Activated T-helper 1 cell treated with anti-CD3 and anti-CD28 coated beads, Interleukin-2, amount 50 U/mL, for 16 hours (primary cell): ENCODE results near the gene MUC5B.

ENCODE experiments used
- DNase-seq, 2 donors: peaks; one replicate each; pipeline ENCODE4 v3.0.0-alpha.2; 2020; ENCODE audit warnings: low read depth in 1 of 2, low spot score in 1 of 2

MUC5B gene

DNA sequence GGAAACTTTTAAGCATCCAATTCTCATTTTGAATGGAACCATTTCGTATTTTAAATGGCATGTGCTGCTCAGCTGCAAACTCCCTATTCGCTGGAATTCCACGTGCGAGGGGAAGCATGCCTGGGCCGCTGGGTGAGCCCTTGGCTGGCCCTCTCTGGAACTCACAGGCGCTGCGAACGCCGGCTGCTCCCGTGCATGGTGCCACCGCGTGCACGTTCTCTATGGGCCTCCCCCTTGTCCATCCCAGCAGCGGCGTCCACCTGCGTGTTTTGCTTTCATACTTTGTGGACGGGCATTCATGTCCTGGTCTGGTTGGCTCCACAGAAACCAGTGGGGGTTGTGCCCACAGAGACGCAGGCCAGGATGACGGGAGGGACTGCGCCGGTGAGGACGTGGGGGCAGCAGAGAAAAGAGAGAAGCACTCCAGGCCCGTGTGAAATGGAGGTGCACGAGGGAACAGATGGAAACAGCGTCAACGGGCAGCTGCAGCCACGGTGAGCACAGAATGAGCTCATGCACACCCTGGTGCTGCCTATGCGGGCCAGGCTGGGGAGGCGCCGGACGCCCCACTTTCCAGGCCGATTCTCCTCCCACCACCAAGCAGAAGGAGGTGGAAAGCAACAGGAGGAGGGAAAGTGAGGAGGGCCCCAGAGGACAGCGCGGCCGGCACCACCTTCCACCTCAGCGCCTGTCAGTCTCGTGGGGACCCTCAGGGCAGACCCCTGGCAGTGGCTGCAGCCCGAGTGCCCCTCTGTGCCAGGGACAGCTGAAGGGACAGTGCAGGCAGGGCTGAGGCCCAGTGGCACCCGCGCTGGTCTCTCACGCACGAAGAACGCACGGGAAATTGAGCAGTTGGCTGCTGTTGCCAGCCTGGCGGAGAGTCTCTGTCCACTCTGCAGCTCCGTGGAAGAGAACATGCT lies 57.5 kb downstream of the MUC5B start:
- no peak for DNase-seq

DNA sequence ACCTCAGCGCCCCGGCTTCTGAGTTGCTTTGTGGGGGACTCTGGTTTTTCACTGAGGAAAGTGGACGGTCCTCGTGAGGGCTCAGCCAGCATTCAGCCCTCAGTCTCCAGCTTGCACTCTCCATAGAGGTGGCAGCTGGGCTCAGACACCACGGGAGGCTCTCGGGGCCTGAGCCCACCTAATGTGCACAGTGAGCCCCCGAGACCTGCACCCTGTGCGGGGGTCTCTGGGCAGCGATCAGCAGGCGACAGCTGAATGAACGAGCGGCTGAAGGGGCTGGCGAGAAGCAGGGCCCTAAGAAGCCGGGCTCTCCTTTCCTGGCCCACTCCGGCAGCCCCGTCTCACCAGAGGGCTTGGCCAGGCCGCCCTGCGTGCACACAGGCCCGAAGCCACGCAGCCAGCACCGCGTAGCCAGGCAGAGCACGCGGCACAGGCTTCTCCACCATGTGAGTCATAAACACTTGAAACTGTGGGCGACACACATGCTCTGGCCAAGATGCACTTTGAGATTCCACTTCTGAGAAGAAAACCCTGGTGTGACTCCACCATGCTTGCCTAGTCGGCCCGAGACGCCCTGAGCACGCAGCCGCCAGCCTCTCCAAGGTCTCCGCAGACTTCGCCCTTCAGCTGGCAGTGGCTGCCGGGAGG lies 58.6 kb downstream of the MUC5B start:
- no peak for DNase-seq

DNA sequence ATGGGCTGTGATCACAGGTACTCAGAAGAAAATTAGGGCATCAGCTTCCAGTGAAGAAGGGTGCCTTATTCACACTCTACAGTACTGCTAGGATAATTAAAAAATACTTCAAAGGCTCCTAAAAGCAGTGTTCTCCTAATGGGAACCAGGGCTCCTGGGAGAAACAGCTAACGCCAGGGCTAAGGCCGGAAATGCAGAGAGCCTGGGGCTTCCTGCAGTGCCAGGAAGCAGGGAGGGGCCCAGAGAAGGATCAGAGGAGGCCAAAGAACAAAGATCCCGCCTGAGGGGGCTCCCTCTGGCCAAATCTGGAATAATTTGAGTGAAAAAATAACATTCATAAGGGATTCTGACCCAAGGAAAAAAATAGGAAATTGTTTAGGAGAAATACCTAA lies 59.1 kb downstream of the MUC5B start:
- DNase-seq: no peak

DNA sequence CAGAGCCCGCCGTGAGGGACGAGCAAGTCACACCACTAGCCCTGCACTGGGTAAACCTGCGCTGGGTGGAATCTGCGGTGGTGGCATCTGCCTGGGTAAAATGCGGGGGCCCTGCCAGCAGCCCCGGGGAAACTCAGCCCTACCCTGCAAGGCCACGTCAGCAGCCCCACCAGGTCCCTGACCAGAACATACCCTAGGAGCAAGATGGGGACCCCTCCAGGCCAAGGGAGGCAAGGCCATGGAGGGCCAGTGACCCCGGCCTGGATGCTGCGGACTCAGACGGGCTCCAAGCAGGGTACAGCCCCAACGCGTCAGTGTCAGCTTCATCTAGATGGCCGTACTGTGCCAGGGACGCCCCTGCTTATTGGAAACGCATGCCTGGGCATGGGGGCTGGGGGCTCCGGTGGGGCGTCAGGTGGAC lies 60.2 kb downstream of the MUC5B start:
- no peak for DNase-seq

DNA sequence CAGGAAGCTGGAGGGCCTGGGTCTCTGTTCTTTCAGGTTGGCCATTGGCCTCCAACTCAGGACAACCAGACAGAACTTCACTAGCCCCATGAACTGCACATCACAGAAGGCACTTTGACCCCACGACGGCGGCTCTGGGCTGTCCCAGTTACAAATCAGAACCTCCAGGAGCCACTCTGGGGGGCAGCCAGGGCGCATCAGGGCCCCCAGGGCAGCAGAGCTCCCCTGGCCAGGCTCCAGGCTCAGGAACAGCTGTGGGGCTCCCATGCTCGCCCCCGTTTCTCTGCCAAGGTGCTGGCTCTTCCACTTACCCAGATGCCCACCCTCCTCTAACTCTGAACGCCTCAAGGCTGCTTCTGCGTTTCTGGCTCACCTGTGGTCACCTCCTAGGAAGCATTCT lies 61.0 kb downstream of the MUC5B start:
- DNase-seq: no peak

DNA sequence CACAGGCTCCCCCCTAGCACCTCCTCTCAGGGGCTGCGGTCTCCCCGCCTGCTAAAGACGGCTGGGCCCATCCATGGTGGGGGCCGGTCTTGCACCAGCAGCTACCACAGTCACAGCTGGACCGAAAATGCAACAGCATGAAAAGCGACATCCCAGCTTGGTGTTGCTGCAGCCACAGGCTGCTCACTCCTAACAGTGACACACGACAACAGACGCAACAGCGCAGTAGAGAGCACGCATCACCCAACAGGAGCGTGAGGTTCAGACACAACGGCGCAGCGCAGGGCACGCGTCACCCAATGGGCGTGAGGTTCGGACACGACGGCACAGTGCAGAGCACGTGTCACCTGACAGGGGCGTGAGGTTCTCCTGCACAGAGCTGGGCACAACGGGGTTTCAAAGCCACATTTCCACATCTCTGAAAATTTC lies 62.5 kb downstream of the MUC5B start:
- no peak for DNase-seq

DNA sequence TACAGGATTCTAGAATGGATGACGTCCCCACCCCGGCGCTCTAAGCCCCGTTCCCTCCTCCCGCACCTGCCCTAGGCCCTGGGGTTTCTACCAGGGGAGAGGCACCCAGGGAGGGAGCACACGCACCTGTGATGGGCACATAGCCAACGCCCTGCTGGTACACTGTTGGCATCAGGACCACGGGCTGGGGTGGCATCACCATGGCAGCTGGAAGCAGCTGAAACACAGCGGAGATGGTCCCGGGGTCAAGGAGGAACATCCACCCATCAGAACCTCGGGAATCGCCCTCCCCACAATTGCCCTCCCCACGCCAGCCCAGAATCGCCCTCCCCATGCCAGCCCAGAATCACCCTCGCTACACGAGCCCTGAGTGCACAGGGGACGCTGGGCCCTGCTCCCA lies 63.0 kb downstream of the MUC5B start:
- no peak for DNase-seq

DNA sequence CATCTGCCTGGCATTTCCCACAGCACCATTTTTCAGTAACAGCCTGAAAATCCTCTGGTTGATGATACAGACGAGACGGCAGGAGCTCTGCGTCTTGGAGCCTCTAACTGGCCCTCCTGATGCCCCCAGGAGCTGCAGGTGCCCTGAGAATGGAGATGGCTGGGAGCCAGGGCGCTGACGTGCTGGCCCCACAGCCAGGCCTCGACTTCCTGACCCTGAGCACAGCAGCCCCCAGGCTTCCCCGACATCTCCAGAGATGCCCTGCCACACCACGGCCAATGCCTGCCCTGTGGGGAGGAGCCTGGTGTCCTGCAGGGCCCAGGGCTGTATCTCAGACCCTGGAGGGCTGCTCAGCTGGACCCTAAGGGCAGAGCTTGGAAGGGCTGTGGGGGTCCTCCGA lies 65.1 kb downstream of the MUC5B start:
- no peak for DNase-seq

DNA sequence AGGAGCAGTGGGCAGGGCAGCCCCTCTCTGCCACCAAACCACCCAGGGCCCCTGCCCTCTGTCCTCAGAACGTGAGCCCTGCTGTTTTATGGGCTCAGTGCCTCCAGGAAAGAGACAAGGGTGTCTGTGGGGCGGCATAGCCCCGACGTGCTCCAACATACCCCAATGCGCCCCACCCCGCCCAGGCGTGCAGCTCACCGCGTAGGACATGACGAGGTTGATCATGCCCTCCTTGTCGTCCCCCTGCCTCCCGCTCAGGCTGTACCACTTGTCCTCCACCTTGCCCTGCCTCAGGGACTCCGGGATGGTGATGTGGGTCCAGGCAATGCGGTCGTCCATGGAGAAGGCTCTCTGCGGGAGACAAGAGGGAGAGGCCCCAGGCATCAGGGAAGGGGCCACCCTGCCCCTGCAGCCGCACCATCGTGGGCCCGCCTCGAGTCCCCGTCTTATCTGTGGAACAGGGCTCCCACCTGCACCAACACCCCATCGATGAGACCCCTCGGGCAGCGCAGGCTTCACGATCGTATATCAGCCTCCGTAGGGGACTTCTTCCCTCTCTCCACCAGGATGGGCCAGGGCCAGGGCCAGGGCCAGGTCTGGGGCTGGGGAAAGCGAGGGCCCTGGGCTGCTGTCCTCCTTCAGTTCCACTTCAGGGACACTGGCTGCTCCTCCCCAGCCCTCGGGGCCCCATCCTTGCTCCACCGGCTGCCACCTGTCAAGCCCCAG lies 65.7 kb downstream of the MUC5B start:
- no peak for DNase-seq

DNA sequence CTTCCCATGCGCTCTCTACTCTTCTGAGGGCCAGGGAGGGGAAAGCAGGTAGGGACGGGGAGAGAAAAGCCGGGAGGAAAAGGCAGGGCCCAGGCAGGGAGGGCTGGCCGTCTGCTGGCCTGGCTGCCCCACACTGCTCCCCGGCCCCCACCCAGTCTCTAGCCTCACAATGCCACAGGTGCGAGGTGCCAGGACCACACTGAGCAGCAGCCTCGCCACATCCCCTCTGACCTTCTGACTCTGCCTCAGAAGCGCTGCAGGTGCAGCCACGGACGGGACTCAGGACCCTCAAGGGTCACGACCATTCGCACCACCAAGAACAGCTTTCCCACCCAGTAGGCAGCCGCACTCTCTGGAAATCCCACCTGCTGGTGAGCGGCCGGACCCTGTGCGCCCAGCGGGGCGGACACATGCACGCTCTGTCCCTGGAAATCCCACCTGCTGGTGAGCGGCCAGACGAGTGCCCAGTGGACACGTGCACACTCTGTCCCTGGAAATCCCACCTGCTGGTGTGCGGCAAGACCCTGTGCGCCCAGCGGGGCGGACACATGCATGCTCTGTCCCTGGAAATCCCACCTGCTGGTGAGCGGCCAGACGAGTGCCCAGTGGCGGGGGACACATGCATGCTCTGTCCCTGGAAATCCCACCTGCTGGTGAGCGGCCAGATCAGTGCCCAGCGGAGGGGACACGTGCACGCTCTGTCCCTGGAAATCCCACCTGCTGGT lies 66.5 kb downstream of the MUC5B start:
- no peak for DNase-seq

DNA sequence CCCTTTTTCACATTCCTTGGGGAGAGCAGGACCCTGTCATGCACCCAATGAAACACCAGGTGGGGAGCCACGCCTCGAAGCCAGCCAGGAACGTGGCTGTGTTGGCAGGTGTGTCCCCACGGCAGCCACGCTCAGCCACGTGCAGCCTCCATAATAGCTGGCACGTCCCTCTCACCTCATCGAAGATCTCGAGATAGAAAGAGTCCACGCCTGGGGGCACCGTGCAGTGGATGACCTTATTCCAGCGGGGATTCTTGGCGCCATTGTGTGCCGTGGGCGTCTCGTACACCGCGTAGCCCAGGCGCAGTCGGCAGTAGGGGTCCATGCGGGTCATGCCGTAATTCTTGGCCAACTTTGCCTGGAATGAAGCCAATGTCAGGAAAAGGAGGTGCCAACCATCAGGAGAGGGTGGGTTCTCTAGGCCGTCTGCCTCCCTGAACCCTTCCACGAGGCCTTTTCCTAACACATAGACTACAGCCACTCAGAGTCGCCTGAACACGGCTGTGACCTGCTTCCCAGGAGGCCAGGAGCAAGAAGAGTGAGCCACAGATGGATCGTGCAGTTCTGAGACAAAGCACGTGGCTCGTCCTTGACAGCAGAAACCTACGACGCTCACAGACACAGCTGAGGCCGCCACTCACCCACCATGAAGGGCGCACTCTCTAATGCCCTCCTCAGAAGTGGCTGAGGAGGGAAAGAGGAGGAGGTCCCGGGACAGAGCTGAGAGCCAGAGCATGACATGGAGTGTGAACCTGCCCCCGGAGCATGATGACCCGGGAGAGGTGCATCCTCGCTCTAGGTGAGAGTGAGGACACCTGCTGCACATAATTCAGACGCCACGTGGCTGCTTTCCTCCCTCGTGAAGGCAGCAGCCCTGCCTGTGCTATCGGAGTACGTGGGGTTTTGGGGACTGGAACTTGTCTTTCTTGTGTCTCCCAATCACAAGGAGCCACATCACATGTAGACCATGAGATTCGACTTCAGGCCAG lies 67.5 kb downstream of the MUC5B start:
- no peak for DNase-seq

DNA sequence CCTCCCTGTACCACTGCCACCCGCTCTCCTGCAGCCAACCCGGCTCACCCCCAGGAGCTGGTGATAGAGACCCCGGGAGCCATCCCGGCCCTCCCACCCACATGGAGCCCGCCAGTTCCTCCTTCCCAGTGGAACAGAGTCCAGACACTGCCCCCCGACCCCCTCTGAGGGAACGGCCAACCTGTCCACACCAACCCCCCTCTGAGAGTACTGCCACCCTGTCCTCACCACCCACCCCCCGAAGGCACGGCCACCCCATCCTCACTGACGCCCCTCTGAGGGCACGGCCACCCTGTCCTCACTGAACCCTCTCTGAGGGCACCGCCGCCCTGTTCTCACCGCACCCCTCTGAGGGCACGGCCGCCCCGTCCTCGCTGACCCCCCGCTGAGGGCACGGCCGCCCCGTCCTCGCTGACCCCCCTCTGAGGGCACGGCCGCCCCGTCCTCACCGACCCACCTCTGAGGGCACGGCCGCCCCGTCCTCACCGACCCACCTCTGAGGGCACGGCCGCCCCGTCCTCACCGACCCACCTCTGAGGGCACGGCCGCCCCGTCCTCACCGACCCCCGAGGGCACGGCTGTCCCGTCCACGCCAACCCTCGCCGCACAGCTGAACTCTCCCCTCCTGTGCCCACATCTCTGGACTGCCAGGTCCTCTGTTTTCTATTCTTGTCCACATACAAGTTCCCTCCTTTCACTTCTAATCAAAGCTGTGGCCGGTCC lies 68.6 kb downstream of the MUC5B start:
- no peak for DNase-seq

DNA sequence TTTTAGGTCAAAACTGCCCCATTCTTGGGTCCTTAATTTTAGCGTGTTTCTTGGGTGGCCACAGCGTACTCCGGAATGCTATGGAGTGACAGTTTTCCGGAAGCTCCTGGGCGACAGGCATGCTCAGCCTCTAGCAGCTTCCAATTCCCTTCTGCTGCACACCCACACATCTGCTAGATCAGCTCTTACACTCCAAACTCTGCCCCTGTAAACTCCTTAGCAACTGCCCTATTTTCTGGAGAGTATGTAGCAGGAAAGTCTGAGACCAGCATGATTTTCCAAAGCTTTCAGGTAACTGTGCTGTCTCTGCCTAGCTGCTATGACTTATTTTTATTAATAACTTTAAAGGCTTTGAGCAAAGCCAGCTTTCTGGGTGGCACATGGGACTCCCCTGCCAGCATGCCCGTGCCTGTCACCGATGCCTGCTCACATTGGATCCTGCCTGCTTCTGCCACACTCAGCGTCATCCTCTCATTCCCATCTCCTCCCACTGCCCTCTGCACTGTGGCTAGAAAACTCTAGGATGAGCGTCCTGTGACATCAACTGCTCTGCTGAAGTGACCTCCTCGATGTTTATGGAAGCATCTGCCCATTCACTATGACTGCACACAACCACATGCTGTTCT lies 69.3 kb downstream of the MUC5B start:
- no peak for DNase-seq

DNA sequence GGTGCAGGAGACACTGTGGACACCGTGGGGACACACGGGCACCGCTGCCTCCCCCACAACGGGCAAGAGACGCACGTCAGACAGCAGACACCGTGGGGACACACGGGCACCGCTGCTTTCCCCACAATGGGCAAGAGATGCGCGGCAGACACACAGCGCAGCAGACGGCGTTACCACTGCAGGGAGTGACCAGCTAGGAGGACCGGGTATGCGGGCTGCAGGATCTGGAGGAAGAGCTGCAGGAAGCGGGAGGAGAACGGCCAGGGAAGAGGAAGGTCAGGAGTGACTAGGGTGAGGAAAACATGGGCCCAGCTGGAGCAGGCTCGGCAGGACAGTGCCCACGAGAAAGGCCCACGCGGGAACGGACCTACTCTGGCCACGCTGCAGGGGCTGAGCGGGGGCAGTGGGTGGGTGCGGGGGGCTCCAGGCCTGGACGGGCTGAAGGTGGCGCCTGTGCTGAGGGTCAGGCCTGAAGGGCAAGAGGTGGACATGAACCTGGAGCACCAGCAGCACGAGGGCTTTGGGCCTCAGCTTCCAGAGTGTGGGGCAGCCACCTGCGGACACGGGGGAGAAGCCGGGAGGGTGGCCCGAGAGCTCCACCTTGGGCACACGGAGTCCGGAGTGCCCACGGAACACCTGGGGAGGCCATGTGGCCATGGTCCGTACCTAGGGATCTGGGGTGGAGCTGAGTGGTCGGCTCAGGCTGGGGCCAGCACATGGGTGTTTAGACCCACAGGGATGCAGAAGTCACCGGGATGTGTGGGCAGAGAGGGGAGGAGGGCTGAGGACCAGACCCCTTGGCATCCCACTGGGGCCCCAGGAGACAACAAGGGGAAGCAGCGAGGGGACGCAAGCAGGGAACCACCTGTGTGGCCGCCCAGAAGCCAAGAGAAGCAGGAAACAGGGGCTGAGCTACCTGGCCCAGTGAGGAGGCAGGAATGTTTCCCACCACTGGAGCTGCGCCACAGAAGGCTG lies 70.1 kb downstream of the MUC5B start:
- no peak for DNase-seq

DNA sequence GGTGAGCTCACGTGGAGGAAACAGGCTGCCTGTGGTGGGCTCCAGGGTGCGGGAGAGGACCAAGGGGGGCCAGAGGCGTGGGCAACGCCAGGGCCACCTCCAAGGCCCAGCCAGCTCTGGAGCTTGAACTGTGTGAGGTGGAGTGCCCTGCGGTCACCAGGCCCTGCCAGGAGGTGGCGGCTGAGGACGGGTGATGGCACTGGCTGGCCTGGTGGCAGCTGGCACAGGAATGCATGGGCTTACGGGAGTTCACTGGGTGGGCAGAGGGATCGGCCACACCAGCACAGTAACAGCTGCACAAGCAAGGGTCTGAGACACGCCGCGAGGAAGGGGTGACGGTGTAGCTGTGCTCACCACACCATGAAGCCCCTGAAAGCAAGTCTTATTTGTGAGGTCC lies 70.8 kb downstream of the MUC5B start:
- no peak for DNase-seq

DNA sequence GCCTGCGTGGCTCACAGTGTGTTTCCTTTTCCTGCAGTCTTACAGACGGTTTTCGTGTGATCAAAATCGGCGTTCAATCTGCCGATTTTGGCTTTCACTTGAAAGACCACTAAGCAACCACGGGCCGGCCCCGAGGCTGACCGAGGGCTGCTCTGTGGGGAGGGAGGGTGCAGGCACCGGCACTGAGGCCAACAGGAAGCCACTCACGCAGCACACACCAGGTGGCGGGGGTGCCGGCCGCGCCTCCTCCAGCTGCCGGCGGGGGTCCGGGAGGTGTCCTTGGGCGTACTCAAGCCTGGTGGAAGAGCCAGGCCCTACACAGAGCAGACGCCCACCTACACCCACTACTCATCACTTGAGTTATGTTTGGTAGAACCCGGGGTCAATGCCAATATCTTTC lies 72.2 kb downstream of the MUC5B start:
- DNase-seq: no peak

DNA sequence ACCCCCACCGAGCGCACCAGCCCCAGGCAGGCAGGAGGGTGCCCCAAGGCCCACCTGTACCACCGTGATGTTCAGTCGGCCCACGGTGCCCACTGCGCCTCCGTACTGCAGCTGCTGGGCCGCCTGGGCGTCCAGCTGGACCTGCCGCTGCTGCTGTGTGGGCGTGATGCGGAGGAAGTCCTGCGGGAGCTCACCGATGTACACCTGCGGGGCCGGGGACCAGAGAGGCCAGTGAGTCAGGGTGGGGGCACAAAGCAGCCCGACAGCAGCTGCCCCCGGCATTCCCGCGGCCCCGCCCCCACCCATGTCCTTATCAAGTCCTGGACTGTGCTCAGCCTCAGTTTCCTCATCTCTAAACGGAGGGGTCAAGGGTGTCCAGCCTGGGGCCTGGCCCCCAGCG lies 72.7 kb downstream of the MUC5B start:
- DNase-seq: no peak

DNA sequence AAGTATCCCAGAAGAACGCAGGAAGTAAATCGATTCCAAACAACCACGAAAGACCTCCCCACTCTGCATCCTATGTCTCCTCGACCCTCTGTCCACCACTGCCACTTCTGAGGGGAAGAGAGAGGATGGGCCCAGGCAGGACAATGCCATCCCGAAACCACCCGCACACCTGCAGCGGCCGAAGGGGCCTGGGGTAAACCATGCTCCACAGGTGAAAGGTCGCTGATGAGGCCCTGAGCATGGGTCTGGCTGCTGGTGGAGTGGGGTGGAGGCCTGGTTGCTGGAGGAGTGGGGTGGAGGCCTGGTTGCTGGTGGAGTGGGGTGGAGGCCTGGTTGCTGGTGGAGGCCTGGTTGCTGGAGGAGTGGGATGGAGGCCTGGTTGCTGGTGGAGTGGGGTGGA lies 73.4 kb downstream of the MUC5B start:
- DNase-seq: no peak
